ENCODE measurements around the gene SGMS2. TPM values are rescaled to one million over a fixed set of nuclear protein-coding genes. Genes with fewer than 3 reads are reported as not detected.

SGMS2 gene
- polyA plus RNA-seq, 3 donors = 20.8 to 32.7 (median 23.0) TPM

DNA sequence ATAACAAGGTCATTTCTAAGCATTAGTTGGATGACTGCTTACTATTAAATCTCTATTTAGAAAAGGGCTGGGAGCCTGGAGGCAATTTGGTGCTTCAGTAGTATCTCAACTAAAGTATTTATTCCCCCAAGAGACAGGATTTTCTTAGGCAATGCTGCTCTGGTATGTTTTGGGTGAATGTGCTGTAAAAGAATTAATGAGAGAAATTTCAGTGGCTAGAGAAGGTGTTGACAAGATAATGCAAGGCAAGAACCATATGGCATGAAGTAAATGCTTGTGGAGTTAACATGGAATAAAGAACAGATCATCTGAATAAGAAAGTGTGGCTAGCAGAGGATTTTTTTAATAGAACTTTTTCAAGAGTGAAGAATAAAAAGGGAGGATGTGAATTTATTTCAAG is 110.5 kb downstream of the SGMS2 start:
- Histone ChIP-seq H3K27ac (ENCODE audit: low read depth in 1 of 2, low read length in 2 of 2) (no peak overlapping the region), H3K4me1 (ENCODE audit: control insufficient read depth in 1 of 2, insufficient read depth in 2 of 2, low read length in 2 of 2) (peaks cover 22 to 27% of the 10 kb centered on the region in 2 donors), H3K9me3 (replicated peaks in 1 of 2; ENCODE audit: control insufficient read depth in 1 of 2, insufficient read depth in 1 of 2, low read length in 2 of 2) (no peaks in the 10 kb centered on the region), H3K79me2 (ENCODE audit: insufficient read depth, low read length) (no peaks in the 10 kb centered on the region), H3K4me3 (replicated peaks in 1 of 3; ENCODE audit: low read depth in 2 of 3, low read length in 3 of 3) (no peak overlapping the region), H3K9ac (ENCODE audit: insufficient read depth, low read length, poor library complexity, severe bottlenecking) (no peak overlapping the region), H4K20me1 (ENCODE audit: insufficient read depth, low read length) (no peaks in the 10 kb centered on the region), H3K36me3 (replicated peaks in 1 of 2; ENCODE audit: control insufficient read depth in 1 of 2, insufficient read depth in 2 of 2, low read length in 2 of 2) (no peaks in the 10 kb centered on the region), H3K4me2 (replicated peaks; ENCODE audit: extremely low read depth, low read length, poor library complexity, severe bottlenecking) (no peak overlapping the region), H3K27me3 (ENCODE audit: control insufficient read depth in 2 of 2, insufficient read depth in 2 of 2, low read length in 2 of 2) (peaks cover 5 to 11% of the 10 kb centered on the region in 2 donors), H2AFZ (ENCODE audit: insufficient read depth, low read depth, low read length, poor library complexity, severe bottlenecking) (no peak overlapping the region)
- intact Hi-C loops (cut with micrococcal nuclease) = loop anchor here in 1 of 2 donors (10.0 kb wide), 1 partner anchor 50 kb away; the partner anchor contains the start of gene HADH
- H3K27me3 Mint-ChIP-seq (ENCODE audit: low read depth in 3 of 3) = peaks cover 0 to 15% (median 12%) of the 10 kb centered on the region in 3 donors
- TF ChIP-seq, protein P1, sequence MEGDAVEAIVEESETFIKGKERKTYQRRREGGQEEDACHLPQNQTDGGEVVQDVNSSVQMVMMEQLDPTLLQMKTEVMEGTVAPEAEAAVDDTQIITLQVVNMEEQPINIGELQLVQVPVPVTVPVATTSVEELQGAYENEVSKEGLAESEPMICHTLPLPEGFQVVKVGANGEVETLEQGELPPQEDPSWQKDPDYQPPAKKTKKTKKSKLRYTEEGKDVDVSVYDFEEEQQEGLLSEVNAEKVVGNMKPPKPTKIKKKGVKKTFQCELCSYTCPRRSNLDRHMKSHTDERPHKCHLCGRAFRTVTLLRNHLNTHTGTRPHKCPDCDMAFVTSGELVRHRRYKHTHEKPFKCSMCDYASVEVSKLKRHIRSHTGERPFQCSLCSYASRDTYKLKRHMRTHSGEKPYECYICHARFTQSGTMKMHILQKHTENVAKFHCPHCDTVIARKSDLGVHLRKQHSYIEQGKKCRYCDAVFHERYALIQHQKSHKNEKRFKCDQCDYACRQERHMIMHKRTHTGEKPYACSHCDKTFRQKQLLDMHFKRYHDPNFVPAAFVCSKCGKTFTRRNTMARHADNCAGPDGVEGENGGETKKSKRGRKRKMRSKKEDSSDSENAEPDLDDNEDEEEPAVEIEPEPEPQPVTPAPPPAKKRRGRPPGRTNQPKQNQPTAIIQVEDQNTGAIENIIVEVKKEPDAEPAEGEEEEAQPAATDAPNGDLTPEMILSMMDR (IDR thresholded peaks at IDR 0.05) = no peak
- no peak overlapping the region for H3K4me3 Mint-ChIP-seq
- H3K36me3 Mint-ChIP-seq = no peaks in the 10 kb centered on the region
- peaks cover 25% of the 10 kb centered on the region for H3K4me1 Mint-ChIP-seq
- DNase-seq = no peak
- H3K27ac Mint-ChIP-seq = no peak overlapping the region
- peaks cover 0 to 3% (median 0%) of the 10 kb centered on the region in 7 donors for H3K9me3 Mint-ChIP-seq

DNA sequence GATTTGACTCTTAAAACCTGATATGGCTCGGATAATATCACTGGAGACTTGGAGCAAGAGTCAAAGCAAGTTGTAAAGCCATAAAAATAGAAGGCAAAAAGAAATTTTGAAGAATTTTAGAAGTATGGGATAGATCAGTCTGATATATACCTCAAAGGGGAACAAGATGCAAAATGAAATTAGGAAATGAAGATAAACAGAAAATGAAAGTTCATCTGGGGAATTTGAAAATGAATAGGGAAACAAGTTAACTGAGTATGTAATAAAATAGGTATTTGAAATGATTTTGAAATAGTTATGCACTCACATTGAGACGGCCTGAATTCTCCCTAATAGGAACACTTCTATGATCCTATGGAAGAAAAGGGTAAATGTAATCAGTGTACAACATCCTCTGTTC is 112.3 kb downstream of the SGMS2 start:
- intact Hi-C loops (cut with micrococcal nuclease) = loop anchor here in 1 of 2 donors (10.0 kb wide), 1 partner anchor 48 kb away; the partner anchor contains the start of gene HADH
- WGBS (ENCODE audit: insufficient coverage) = 80% methylated on average over 1 of the region's 2 CpGs
- H3K27ac Mint-ChIP-seq = peak overlapping the region in 6 of 7 donors; percentile 27 to 89 (median 72)
- Histone ChIP-seq H3K9ac (ENCODE audit: insufficient read depth, low read length, poor library complexity, severe bottlenecking) (peak overlapping the region; percentile 2), H4K20me1 (ENCODE audit: insufficient read depth, low read length) (no peaks in the 10 kb centered on the region), H3K9me3 (replicated peaks in 1 of 2; ENCODE audit: control insufficient read depth in 1 of 2, insufficient read depth in 1 of 2, low read length in 2 of 2) (no peaks in the 10 kb centered on the region), H2AFZ (ENCODE audit: insufficient read depth, low read depth, low read length, poor library complexity, severe bottlenecking) (peak overlapping the region; percentile 9), H3K4me2 (replicated peaks; ENCODE audit: extremely low read depth, low read length, poor library complexity, severe bottlenecking) (peak overlapping the region; percentile 49), H3K4me1 (ENCODE audit: control insufficient read depth in 1 of 2, insufficient read depth in 2 of 2, low read length in 2 of 2) (peaks cover 12 to 15% of the 10 kb centered on the region in 2 donors), H3K27me3 (ENCODE audit: control insufficient read depth in 2 of 2, insufficient read depth in 2 of 2, low read length in 2 of 2) (peaks cover 5 to 8% of the 10 kb centered on the region in 2 donors), H3K36me3 (replicated peaks in 1 of 2; ENCODE audit: control insufficient read depth in 1 of 2, insufficient read depth in 2 of 2, low read length in 2 of 2) (no peaks in the 10 kb centered on the region), H3K79me2 (ENCODE audit: insufficient read depth, low read length) (no peaks in the 10 kb centered on the region), H3K27ac (ENCODE audit: low read depth in 1 of 2, low read length in 2 of 2) (peak overlapping the region; percentile 48 to 69), H3K4me3 (replicated peaks in 1 of 3; ENCODE audit: low read depth in 2 of 3, low read length in 3 of 3) (peak overlapping the region in 2 of 3 experiments; percentile 33 to 43)
- peak in 2 of 3 donors; percentile 24 to 37 for DNase-seq
- peaks cover 0 to 3% (median 0%) of the 10 kb centered on the region in 7 donors for H3K9me3 Mint-ChIP-seq
- peaks cover 0 to 9% (median 6%) of the 10 kb centered on the region in 3 donors for H3K27me3 Mint-ChIP-seq (ENCODE audit: low read depth in 3 of 3)
- no peaks in the 10 kb centered on the region for H3K36me3 Mint-ChIP-seq
- TF ChIP-seq, protein P1 (IDR thresholded peaks at IDR 0.05) = no peak
- H3K4me3 Mint-ChIP-seq = peak overlapping the region in 1 of 2 donors; percentile 56
- H3K4me1 Mint-ChIP-seq = peaks cover 22% of the 10 kb centered on the region

All from CD14-positive monocyte (primary cell).